Right atrium auricular region (tissue), 2 donors: Measurements from ENCODE around the gene CLRN2. TPM values are rescaled to one million over a fixed set of nuclear protein-coding genes. Genes with fewer than 3 reads are reported as not detected.

ENCODE experiments used
- DNase-seq: peaks from one replicate; pipeline ENCODE4 v3.0.0-alpha.2; 2019; ENCODE audit warnings: low spot score
- H3K27ac ChIP-seq, 2 donors: fragments of 200-600 bp; sonication (generic); 1 replicate in 1 of 2; 2 replicates in 1 of 2; pipeline ENCODE4 v1.5.1; 2016 to 2019
- H3K27me3 ChIP-seq, 2 donors: fragments of 200-600 bp; sonication (generic); one replicate each; pipeline versions ENCODE4 v1.5.1 to v1.6.0; 2017 to 2019
- H3K36me3 ChIP-seq: fragments of 200-600 bp; sonication (generic); one replicate; pipeline ENCODE4 v1.5.1; 2016
- H3K4me1 ChIP-seq, 2 donors: fragments of 200-600 bp; sonication (generic); one replicate each; pipeline versions ENCODE4 v1.5.1 to v1.6.0; 2017 to 2019
- H3K4me3 ChIP-seq, 2 donors: fragments of 200-600 bp; sonication (generic); 1 replicate in 1 of 2; 2 replicates in 1 of 2; pipeline ENCODE4 v1.5.1; 2017 to 2019; ENCODE audit warnings: mild to moderate bottlenecking in 1 of 2, moderate library complexity in 1 of 2
- H3K9me3 ChIP-seq, 2 donors: fragments of 200-600 bp; sonication (generic); one replicate each; pipeline ENCODE4 v1.5.1; 2019
- total RNA-seq, 2 donors: library from RNA; depleted of rRNA; stranded (reverse); fragments of >200 nt; gene quantifications; one replicate each; pipeline ENCODE4 v1.1.0, GENCODE V29; 2016
- TF ChIP-seq, protein P1 (sequence below), 2 donors: fragments of 200-600 bp; sonication (generic); IDR thresholded peaks; one replicate each; pipeline ENCODE4 v1.5.1; 2019; ENCODE audit warnings: antibody characterized with exemption in 2 of 2

The CLRN2 gene
- total RNA-seq, 2 donors from 2014 or later: not detected

DNA sequence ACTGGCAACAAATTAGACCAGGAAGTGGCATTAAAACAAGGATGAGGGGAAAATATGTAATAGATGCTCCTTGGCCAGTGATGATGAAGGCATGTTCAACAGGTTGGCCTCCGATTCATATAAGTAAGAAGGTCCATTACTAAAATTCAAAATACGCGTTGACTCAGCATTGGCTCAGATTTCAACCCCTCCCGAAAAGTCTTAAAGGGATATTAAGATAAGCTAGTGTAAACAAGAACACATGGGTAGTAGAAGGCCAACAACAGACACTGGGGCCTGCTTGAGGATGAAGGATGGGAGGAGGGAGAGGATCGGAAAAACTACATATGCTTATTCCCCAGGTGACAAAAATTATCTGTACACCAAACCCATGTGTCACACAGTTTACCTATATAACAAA is 42.9 kb downstream of the CLRN2 start:
- H3K27ac ChIP-seq: no peak overlapping the region
- no peak for DNase-seq
- no peak overlapping the region for H3K4me3 ChIP-seq
- no peaks in the 10 kb centered on the region for H3K9me3 ChIP-seq
- H3K4me1 ChIP-seq: no peaks in the 10 kb centered on the region
- H3K36me3 ChIP-seq: no peaks in the 10 kb centered on the region
- TF ChIP-seq, protein P1, sequence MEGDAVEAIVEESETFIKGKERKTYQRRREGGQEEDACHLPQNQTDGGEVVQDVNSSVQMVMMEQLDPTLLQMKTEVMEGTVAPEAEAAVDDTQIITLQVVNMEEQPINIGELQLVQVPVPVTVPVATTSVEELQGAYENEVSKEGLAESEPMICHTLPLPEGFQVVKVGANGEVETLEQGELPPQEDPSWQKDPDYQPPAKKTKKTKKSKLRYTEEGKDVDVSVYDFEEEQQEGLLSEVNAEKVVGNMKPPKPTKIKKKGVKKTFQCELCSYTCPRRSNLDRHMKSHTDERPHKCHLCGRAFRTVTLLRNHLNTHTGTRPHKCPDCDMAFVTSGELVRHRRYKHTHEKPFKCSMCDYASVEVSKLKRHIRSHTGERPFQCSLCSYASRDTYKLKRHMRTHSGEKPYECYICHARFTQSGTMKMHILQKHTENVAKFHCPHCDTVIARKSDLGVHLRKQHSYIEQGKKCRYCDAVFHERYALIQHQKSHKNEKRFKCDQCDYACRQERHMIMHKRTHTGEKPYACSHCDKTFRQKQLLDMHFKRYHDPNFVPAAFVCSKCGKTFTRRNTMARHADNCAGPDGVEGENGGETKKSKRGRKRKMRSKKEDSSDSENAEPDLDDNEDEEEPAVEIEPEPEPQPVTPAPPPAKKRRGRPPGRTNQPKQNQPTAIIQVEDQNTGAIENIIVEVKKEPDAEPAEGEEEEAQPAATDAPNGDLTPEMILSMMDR (IDR thresholded peaks at IDR 0.05): no peak
- H3K27me3 ChIP-seq: no peaks in the 10 kb centered on the region

DNA sequence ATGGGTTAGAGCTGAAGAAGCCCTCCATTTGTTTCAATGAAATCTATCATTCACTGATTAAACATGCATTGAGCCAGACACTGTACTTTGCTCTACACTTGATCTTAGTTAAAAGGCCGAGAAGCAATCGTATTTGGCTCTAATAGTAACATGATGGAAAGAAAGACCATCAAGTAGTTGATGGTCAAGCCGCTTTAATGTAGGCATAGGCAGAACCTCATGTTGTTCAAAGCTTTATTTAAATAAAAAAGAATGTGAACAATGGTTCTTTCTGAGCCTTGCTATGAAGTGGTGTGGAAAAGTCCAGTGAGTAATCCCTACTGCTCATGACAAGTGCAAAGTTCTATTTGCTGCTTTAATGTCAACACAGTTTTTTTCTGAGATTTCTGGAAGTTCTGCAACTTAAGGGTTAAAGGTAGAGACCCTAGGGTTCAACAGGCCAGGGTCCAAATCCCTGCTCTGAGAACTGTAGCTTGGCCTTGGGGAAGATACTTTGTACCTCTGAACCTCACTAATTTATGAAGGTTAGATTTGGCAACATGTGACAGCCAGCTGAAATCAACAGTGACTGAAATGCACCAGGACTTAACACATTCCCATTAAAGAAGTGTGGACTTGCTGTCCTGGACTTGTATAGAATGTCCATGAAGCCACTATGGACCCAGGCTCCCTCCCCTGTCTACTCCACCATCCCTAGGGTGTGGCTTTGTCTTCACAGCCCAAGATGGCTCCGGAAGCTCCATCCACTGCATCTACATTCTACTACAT is 44.2 kb downstream of the CLRN2 start:
- Histone ChIP-seq H3K27me3 (no peaks in the 10 kb centered on the region), H3K4me1 (no peaks in the 10 kb centered on the region), H3K27ac (no peak overlapping the region), H3K36me3 (no peaks in the 10 kb centered on the region), H3K9me3 (no peaks in the 10 kb centered on the region), H3K4me3 (no peak overlapping the region)
- DNase-seq: no peak
- TF ChIP-seq, protein P1 (IDR thresholded peaks at IDR 0.05): no peak

DNA sequence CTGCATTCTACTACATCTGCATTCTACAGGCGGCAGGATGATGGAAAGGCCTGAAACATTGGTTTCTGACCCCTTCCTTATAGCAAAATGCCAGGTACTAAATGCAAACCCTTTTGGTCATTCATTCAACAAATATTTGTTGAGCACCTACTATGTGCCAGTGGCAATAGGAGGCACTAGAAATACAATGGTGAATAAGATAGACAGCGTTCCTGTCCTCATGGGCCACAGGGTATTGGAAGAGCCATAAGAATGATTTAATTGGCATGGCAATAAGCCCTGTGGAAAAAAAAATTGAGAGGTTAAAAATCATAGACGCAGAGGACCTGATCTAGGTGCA is 44.7 kb downstream of the CLRN2 start:
- TF ChIP-seq, protein P1 (IDR thresholded peaks at IDR 0.05): no peak
- H3K36me3 ChIP-seq: no peaks in the 10 kb centered on the region
- H3K4me1 ChIP-seq: no peaks in the 10 kb centered on the region
- no peak overlapping the region for H3K4me3 ChIP-seq
- H3K9me3 ChIP-seq: no peaks in the 10 kb centered on the region
- no peak overlapping the region for H3K27ac ChIP-seq
- no peaks in the 10 kb centered on the region for H3K27me3 ChIP-seq
- DNase-seq: no peak

DNA sequence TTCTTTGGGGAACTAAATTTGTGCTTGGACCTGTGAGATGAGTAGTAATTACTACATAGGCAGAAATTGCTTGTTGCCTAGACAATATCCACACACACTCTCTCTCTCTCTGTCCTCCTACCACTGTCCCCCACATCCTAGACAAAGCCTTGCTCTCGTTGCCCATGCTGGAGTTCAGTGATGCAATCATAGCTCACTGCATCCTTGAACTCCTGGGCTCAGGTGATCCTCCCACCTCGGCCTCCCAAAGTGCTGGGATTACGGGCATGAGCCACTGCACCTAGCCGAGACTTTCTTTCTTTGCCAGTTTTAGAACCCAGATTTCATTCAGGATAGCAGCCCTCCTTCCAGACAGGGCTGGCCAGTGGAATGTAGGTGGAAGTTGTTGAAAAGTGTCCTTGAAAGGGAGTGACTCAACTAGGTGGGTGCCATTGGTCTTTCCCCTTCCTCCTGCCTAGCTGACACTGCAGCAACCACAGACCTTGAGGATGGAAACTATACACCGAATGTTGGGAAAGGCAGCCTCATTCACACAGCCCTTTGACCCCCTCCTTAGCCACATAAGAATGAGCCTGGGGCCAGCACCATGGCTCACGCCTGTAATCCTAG is 45.2 kb downstream of the CLRN2 start:
- TF ChIP-seq, protein P1 (IDR thresholded peaks at IDR 0.05): no peak
- no peaks in the 10 kb centered on the region for H3K9me3 ChIP-seq

DNA sequence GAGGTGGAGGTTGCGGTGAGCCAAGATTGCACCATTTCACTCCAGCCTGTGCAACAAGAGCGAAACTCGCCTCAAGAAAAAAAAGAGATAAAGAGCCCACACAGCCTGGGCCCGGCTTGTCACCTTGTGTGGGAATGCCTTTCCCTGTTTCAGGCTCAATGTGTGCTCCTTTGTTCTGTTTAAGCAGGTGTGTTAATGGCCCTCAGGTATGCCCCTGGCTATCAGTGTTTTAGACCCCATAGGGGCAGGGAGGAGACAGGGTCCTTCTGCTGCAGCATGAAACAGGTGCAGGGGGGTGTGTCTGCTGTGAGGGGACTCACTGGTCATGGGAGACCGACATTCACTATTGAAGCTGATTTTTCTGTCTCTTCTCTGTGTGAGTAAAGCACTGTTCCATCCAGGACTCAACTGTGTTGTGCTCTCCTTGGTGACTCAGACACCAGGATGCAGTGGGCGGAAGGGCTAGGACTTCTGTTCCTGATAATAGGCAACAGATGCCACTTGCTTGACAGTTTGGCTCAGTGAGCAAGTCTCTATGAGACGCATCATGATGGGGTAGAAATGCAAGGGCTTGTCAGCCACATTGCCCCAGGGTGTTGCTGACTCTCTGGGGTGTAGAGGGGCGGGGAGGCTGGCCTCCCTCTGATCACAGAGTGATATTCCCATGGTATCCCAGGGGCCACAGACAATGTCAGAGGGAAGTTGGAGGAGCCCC is 46.4 kb downstream of the CLRN2 start:
- H3K4me3 ChIP-seq: no peak overlapping the region

More for the DNA sequence above, 45.2 kb downstream of the CLRN2 start:
- Histone ChIP-seq H3K27me3 (no peaks in the 10 kb centered on the region), H3K27ac (no peak overlapping the region), H3K4me1 (no peaks in the 10 kb centered on the region), H3K36me3 (no peaks in the 10 kb centered on the region), H3K4me3 (no peak overlapping the region)
- DNase-seq: no peak

More for the DNA sequence above, 46.4 kb downstream of the CLRN2 start:
- Histone ChIP-seq H3K27me3 (no peaks in the 10 kb centered on the region), H3K36me3 (no peaks in the 10 kb centered on the region), H3K27ac (no peak overlapping the region), H3K9me3 (no peaks in the 10 kb centered on the region), H3K4me1 (no peaks in the 10 kb centered on the region)
- DNase-seq: no peak
- TF ChIP-seq, protein P1 (IDR thresholded peaks at IDR 0.05): no peak
